ENCODE measurements around the gene TLR7.

- TF ChIP-seq CTCF (IDR thresholded peaks at IDR 0.05) = no peak
- TF ChIP-seq POLR2AphosphoS5 (IDR thresholded peaks at IDR 0.05) = no peak
These were observed 46.1 kb upstream of the TLR7 start for GRCh38 chrX:12820737-12821136.

Data from gastroesophageal sphincter (tissue), 3 donors.